HS-27A (cell line): ENCODE data around the gene ETV6.

ENCODE experiments used
- DNase-seq: peaks from one replicate; pipeline ENCODE4 v3.0.0-alpha.2; 2012; ENCODE audit warnings: low read depth, missing footprints

ETV6 gene

GRCh38 chr12:11696084-11696483 lies 46.6 kb downstream of the ETV6 start:
- no peak for DNase-seq

DNA sequence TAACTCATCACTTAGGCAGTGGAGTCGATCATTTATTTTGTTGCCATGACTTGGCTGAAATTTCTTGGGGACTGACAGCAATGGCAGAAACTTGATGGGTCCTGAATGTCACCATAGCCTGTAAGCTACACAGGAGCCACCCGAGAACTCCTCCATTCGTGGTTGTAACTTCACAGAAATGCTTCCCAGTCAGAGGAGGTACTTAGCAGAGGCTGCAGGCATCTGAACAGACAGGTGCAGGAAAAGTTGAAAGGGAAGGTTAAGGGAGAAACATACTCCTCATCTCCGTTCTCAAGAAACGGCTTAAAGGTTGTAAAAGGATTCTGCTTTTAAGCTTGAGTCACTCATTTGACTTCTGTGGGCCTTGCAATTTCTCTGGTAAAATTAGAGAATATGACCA lies 47.7 kb downstream of the ETV6 start:
- no peak for DNase-seq

- peak; percentile 43 for DNase-seq
Measured at GRCh38 chr12:11697670-11698387, 48.4 kb downstream of the ETV6 start.

- no peak for DNase-seq
Measured at GRCh38 chr12:11698729-11699128, 49.3 kb downstream of the ETV6 start.

- DNase-seq, result no peak
Measured at GRCh38 chr12:11701433-11701832, 52.0 kb downstream of the ETV6 start.

- no peak for DNase-seq
Measured at GRCh38 chr12:11702959-11703358, 53.5 kb downstream of the ETV6 start.

GRCh38 chr12:11703378-11703777 lies 53.9 kb downstream of the ETV6 start:
- DNase-seq, result no peak

GRCh38 chr12:11704089-11704488 lies 54.6 kb downstream of the ETV6 start:
- DNase-seq, result no peak

DNA sequence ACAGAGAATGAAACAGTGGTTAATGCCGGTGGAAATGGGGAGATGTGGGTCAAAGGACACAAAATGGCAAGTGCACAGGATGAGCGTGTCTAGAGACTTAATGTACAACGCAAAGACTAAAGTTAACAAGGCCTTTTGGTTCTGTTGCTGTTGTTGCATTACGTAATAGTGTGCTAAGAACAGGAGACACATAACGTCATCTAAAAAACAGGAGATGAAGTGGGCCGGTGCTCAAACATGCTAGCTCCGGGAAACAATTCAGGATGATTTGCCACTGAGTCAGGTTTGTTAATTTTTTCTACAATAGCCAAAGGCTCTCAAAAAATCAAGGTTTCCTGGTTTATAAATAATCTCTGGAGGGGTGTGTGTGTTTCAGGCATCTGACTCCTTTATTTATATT lies 55.5 kb downstream of the ETV6 start:
- DNase-seq, result no peak

DNA sequence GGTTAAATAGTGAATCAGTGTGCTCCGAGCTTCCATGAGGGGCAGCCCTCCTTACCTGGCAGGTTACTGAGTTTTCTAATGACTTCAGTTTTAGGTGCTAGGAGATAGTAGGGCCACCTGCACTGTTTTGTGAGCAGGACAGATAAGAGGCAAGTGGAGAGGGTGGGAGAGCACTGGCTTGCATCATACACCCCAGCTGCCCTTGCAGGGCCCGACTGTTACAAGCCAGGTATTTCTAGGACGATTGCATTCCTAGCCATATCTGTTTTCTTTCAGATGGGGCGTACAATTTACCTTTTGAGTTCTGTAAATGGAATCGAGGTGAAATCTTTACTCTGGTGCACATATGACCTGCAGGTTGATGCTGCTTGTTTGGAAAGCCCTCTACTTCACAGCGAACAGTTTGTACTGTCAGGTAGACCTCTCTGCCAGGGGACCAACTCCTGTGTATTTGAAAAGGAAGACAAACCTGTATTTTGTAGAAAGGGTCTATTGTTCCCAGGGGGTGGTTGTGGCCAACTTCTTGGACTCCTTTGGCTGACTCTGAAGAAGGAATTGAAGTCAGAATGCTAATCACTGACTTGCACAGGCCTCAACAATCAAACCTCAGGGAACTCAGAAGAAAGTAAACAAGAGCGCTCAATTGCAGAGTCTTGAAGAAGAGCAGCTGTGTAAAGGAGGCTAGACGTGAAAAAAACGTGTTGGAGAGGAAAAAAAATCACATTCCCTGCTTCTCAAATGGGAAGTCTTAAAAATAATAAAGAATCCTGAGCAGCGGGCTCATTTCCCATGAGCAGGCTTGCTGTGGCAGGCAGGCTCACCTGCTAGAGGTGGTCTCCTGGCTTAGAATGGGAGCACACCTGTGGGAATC lies 57.3 kb downstream of the ETV6 start:
- no peak for DNase-seq

DNA sequence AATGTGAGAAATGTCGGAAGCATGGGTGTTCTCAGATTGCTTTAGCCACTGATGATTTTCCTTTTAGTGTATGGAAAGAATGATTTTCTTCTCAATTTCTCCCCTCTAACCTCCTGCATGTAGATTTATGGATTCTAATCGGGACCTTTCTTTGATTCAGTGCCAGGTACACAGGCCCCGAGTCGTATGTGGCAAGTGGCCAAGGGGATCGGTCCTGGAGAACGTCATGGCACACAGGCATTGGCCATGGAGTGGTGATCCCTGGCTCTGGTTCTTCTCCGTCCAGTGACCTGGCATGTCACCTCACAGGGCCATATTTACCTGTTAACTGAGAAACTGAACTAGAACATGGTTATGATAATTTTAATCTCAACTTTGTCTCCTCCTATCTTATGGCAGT lies 58.1 kb downstream of the ETV6 start:
- no peak for DNase-seq

GRCh38 chr12:11709513-11709912 lies 60.0 kb downstream of the ETV6 start:
- DNase-seq, result no peak

DNA sequence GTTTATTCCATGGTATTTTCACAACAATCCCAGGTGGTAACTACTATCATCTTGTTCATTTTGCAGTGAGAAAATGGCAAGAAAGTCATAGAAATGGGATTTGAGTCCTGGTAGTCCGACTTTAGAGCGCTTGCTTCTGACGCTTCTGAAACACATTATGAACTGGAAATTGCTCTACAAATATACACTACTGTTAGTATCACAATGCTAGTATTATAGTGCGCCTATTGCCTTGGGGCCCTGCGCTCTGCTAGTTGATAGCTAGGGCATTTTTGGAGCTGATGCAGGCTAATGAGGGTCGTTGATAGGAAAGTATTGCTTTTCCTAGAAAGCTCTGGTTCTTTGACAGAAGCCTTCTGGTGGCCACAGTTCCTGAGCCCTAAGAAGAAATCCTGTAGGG lies 61.0 kb downstream of the ETV6 start:
- DNase-seq, result no peak

DNA sequence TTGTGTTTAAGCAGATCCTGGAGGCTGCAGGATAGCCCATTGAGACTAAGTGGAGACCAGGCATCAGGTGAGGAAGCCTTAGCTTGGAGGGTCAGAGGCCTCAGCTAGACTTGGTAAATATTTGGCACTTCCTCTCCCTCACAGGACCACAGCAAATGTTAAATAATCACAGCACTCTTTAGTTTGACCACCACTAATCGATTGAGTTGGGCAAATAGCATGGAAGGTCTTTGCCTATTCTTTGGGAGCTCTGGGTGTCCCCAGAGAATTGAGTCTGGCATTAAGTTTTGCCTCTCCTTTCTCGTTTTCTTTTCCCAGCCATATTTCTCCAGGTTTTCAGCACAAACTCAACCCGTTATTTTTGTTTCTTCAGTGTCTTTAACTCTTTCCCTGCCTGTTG lies 61.4 kb downstream of the ETV6 start:
- DNase-seq, result no peak

DNA sequence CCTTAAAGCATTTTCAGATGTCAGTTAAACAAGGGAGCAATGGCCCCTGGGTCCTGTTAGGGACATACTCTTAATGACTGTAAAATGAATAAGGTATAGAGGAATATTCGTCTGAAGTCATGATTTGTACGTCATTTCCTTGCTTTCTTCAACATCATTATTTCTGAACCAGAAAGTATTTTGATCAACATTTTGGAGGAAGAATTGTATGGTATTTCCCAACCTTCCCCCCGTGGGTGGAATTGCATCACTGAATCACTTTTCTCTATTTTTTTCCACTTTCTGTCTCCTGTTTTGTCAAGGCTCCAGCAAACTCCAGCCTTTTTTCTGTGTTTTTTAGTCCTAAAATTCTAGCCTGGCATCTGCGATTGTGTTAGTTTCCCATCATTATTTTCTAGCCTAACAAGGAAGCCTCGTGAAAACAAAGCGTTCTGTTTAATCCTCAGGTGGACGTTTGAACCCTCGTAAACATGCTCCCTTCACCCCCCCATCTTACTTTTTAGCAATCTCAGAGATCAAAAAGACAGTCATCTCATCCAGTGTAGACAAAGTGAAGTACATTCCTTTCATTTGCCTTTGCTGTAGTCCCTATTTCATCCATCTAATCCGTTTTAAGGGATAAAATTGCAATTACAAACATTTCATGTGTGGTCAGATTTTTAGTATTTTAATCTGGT lies 62.3 kb downstream of the ETV6 start:
- DNase-seq, result no peak

DNA sequence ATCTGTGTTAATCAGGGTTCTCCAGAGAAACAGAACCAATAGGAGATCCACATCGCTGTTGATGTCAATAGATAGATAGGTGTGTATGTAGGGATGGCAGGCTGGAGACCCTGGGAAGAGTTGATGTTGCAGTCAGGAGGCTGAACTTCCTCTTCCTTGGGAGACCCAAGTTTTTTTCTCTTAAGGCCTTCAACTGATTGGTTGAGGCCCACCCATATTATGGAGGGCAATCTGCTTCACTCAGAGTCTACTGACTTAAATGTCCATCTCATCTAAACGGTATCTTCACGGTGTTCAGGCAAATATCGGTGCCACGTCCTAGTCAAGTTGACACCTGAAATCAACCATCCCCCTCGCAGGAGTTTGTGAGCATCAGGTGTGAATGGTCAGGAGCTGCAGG lies 63.0 kb downstream of the ETV6 start:
- no peak for DNase-seq

DNA sequence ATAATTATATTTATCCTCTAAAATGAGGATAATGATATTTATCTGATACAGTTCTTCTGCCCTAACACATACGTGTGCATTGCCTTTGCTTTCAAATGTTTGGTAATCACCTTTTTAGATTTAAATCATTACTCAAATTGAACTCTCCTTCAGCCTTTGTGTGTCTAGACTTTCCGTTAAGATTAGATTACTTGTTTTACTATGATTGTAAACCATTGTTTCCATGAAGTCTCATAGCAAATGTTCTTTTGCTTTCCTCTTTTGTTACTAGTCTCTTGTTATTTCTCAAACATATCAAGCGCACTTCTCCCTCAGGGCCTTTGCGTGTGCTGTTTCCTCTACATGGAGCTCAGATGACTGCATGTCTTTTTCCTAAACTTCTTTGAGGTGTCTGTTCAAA lies 63.7 kb downstream of the ETV6 start:
- no peak for DNase-seq

DNA sequence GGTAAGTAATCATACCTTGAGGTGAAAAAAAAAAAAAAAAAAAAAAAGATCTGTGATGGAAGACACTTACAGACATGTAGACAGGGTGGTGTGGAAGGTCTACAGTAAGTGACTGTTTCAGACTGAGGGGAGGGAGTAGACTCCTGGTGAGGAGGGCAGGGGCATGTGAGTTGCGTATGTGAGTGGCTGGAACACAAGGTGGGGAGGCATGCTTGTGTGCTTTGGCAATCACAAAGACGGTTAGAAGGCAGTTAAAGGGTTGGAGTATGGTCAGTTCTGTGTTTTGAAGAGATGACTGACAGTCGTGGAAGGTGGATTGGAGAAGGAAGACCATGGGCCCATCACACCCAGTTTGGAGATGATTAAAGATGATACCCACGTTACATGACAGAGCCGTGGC lies 65.2 kb downstream of the ETV6 start:
- no peak for DNase-seq

GRCh38 chr12:11715621-11716020 lies 66.1 kb downstream of the ETV6 start:
- DNase-seq, result no peak

DNA sequence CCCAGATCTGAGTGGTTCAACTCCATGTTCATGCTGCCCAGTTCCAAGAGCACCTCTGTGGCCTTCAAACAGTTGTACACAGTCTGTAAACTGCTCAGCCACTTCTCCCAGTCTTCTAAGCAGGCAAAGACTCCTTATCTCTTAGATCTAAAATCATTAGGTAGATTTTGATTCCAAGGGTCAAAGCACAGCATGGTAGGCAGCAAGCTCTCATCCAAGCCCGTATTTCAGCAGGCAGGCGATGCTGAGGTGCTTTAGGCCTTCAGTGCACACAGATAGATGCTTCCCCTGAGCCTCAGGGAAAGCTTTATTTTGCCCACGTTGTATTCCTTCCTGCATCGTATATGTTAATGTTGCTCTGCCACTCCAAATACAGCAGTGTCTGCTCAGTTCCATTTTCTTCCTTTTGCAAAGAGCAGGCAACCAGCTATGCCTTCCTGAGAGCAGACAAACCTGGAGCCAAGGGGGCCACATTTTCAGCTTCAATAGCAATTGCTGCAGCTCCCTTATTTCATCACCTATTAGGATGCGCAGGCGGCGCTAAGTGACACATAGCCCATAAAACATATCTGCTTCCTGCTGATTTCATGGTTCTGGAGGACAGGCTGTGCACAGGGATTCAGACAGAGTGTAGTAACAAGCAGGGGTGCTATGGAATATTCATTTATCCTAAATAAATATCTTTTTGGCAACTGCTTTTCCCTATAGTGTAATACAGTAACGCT lies 67.5 kb downstream of the ETV6 start:
- no peak for DNase-seq

GRCh38 chr12:11717519-11717961 lies 68.1 kb downstream of the ETV6 start:
- DNase-seq, result no peak

GRCh38 chr12:11718105-11718504 lies 68.6 kb downstream of the ETV6 start:
- no peak for DNase-seq
